Putamen (tissue), 1 donor: ENCODE results near the gene VSNL1.
"Not testable (repeated sequence)": the region's sequence is repeated elsewhere in the genome, so short reads cannot be mapped to it uniquely, and the experiment has no call there.

ENCODE experiments used
- DNase-seq: peaks from one replicate; pipeline ENCODE4 v3.0.0-alpha.2; 2016; ENCODE audit warnings: low spot score

The VSNL1 gene

DNA sequence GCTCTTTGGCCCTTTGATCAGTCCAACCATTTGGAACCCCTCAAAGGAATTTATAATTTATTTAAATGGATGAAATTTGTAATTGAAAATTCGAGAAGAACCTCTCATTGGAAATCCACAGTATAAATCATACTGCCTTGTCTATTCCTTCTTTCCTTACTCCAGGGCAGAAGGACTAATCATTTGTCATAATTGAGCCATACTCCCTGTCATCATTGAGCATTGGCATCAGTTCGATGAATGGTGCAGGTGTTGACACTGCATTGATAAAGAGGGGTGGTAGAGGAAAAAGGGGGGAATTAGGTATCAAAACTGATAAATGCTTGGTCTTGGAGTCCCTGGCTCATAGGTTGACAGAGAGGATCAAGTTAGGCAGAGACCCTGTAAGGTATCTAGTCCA is 2.0 kb downstream of the VSNL1 start:
- no peak for DNase-seq

DNA sequence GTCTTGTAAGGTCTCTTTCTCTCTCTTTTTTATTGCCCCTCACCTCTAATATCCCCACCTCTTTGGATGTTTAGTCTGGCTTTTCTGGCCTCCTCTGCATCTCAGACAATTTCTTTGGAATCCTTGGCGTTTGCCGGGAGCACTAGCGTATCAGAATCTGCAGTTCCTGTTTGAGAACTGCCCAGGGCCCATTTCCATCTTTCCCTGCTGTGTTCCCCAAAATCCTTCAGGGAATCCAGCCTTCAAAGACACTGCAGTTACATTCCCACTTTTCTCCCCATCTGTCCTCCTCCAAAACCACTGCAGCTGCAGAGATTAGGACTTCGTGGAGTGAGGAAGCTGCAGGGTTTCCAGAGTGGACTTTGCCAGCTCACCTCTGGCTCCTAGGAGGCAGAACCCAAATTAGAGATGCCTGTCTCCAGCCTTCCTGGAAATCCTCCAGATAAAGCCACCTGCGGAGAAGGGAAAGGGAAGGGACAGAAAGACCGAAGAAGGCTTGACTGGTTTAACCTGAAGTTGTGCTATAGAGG is 2.7 kb downstream of the VSNL1 start:
- DNase-seq: no peak

- DNase-seq: no peak
Measured at GRCh38 chr2:17543848-17544247, 3.4 kb downstream of the VSNL1 start.

DNA sequence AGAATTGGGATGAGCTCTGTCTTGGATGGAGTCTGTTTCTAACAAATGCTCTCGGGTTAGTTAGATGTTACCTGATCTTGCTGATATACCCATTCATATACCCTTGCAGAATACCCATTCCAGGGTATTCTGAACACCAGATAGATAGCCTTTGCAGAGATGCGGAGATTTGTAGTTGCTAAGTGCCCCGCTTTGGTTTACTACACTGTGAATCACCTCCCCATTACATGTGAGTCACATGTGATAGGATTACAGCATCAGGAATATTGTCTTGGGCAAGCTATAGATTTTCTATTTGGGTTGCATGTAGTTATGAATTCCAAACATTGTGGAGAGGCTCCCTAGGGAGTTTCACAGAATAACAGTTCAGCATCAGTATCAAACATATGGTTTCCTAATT is 3.8 kb downstream of the VSNL1 start:
- DNase-seq: no peak

- DNase-seq: no peak
Measured at GRCh38 chr2:17545680-17546613, 5.5 kb downstream of the VSNL1 start.

GRCh38 chr2:17547237-17547636 is 6.7 kb downstream of the VSNL1 start:
- no peak for DNase-seq

GRCh38 chr2:17547737-17548136 is 7.2 kb downstream of the VSNL1 start:
- DNase-seq: no peak

DNA sequence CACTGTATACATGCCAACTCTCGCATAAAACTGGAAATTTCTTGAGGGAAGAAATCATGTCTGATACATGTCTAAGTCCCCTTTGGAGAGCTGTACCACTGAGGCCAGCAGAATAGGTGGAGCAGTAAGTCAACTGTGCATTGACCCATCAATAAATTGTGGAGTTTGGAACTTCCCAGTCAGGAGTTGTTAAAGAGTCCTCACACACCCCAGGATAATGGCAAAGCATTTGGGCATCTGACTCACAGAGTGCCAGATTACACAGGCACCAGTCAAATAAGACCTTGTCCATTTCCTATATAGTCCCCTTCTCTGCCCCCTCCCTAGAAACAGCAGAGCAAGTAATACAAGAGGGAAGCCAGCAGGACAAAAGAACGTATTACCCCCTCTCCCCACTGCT is 10.4 kb downstream of the VSNL1 start:
- DNase-seq: no peak

GRCh38 chr2:17555150-17555549 is 14.7 kb downstream of the VSNL1 start:
- no peak for DNase-seq

DNA sequence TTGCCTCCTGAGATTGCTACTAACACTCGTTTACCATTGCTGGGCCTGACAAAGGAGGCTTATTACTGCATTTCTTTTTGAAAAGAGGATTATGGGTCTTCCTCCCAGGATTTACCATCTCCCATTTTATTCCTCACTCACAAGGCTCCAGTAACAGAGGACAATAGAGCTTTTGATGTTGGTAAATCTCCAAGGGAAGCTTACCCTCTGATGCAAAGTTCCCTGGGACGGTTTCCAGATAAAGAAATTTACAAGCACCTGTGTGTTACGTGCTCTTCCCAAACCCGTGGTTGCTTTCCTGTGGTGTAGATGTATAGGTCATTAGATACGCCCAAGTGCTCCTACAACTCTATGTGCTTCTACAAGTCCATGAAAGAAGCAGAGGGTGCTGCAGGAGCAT is 17.1 kb downstream of the VSNL1 start:
- no peak for DNase-seq

GRCh38 chr2:17558053-17558452 is 17.6 kb downstream of the VSNL1 start:
- no peak for DNase-seq

DNA sequence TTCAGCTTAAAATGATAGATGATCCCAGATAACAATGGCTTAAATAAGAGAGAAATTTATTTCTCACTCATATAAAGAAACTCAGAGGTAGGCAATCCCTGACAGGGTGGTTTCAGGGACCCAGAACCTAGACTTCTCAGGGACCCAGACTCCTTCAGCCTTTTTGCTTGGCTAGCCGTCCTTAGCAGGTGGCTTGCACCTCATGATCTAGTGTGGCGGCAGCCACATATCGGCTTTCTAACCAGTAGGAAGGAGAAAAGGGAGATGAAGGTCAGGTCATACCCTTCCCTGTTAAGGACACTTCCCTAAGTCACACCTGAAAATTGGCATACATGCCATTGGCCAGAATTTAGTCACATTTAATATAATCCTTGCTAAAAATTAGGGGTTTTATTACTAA is 18.4 kb downstream of the VSNL1 start:
- DNase-seq: no peak

DNA sequence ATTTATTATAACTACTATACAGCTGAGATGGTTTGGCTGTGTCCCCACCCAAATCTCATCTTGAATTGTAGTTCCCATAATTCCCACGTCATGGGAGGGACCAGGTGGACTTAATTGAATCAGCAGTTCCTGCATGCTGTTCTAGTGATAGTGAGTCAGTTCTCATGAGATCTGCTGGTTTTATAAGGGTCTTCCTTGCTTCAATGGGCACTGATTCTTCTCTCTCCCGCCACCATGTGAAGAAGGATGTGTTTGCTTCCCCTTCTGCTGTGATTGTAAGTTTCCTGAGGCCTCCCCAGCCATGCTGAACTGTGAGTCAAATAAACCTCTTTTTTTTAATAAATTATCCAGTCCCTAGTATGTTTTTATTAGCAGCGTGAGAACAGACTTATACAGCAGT is 25.2 kb downstream of the VSNL1 start:
- not testable (repeated sequence) for DNase-seq

GRCh38 chr2:17571681-17572080 is 31.2 kb downstream of the VSNL1 start:
- DNase-seq: no peak

DNA sequence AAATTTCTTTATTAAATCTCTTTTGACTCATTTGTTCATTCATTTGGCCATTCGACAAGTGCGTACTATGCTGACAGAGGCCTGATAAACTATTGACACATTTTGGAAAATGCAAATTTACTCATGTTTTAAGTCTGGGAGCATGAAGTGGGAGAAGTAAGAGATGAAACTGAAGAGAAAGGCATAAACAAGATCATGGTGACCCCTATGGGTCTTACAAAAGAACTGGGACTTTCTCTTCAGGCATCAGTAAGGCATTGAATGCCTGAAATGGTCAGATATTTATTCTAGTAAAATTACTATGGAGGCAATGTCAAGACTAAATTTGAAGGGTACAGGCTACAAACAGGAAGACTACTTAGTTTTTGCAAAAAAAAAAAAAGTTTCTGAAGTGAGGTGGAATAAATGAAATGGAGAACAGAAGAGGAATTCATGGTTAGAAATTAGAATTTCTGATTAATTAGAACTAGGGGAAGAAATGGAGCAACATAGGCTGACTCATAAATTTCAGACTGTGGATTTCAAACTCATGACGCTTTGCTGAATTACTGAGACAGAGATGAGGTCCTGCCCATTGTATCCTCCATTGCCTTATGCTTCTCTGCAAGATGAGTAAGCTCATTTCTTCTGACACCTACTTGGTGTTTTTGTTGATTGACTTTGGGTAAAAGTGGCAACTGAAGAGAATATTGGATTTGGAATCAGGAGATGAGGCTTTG is 32.7 kb downstream of the VSNL1 start:
- no peak for DNase-seq

DNA sequence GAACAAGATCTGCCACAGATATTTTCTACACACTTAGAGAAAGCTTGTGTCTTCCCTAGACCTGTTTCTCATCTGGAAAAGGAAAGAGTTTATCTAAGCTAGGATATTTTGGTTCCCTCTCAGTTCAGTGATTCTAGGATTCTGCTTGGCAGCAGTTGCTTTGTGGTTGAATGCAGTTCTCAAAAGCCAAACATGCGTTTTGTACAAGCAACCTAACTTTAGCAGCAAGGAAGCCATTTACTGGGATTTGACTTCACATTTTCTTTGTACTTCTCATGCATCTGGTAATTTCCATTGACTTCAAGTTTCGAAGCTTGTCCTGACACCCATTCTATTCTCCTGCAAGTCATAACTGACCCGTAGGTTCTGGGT is 33.3 kb downstream of the VSNL1 start:
- no peak for DNase-seq

GRCh38 chr2:17574406-17575073 is 34.0 kb downstream of the VSNL1 start:
- no peak for DNase-seq

- no peak for DNase-seq
Measured at GRCh38 chr2:17576802-17577201, 36.3 kb downstream of the VSNL1 start.

- DNase-seq: no peak
Measured at GRCh38 chr2:17578466-17578928, 38.0 kb downstream of the VSNL1 start.

GRCh38 chr2:17579605-17580318 is 39.3 kb downstream of the VSNL1 start:
- DNase-seq: no peak

GRCh38 chr2:17580319-17580715 is 39.8 kb downstream of the VSNL1 start:
- no peak for DNase-seq

- no peak for DNase-seq
Measured at GRCh38 chr2:17581831-17582230, 41.3 kb downstream of the VSNL1 start.
